ENCODE measurements around the gene RASSF1.
"Not testable (repeated sequence)": the region's sequence is repeated elsewhere in the genome, so short reads cannot be mapped to it uniquely, and the experiment has no call there.

The RASSF1 gene

DNA sequence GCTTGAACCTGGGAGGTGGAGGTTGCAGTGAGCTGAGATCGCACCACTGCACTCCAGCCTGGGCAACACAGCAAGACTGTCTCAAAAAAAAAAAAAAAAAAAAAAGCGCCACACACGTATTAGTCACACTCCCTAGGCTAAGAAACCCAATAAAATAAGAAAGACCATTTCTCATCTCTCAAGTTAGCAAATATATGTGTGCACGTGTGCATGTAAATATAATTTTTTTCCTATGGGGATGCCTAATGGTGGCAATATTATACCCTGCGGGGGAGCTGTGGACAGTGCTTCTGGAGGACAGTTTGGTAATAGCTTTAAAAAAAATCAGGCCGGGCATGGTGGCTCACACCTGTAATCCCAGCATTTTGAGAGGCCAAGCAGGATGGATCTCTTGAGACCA is 56.5 kb downstream of the RASSF1 start:
- not testable (repeated sequence) for DNase-seq (ENCODE audit: low read depth)

Measured in iris pigment epithelial cell (primary cell).